Kidney tubule cell (primary cell): ENCODE measurements around the gene CAMK1D.
A peak's percentile ranks its signal among the peaks of the same experiment; 100 is the strongest.
"Not testable (repeated sequence)": the region's sequence is repeated elsewhere in the genome, so short reads cannot be mapped to it uniquely, and the experiment has no call there.

Experiments used
- DNase-seq: peaks from one replicate; pipeline ENCODE4 v3.0.0-alpha.2; 2018; ENCODE audit warnings: low spot score

The CAMK1D gene

DNA sequence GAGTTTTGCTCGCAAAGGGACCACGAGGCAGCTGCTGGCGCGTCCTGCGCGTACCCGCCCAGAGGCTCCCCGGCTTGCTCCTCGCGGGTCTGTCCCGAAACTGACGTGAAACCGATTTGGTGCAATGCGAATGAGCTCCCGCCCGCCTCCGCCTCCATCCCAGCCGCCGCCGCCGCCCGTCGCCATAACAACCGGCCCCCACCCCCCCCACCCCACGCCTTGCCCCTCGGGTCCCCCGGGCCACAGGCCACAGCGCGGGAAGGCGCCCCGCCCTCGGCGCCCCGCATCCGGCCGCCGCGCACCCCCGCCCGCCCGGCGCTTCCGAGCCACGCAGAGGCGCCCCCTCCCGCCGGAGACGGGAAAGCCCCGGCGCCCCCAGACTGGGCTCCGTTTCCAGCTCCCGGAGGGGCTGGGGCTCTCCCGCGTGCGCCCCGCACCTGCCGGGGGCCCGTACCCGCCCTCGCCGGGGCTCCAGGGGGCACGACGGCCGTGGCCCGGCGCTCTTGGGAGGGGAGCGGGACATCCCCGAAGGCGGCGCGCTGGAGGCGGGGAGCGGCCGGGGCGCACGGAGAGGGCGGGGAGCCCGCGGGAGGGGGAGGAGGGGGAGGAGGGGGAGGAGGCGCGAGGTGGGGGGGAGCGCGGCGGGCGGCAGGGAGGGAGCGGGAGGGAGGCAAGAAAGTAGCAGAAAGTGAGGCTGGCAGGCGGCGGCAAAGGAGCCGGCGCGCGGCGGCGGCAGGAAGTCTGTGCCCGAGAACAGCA is at the start of gene CAMK1D:
TSS of gene CAMK1D (plus strand) at position 678 of the 759 bp plus-strand sequence.
- peak; percentile 76 for DNase-seq

DNA sequence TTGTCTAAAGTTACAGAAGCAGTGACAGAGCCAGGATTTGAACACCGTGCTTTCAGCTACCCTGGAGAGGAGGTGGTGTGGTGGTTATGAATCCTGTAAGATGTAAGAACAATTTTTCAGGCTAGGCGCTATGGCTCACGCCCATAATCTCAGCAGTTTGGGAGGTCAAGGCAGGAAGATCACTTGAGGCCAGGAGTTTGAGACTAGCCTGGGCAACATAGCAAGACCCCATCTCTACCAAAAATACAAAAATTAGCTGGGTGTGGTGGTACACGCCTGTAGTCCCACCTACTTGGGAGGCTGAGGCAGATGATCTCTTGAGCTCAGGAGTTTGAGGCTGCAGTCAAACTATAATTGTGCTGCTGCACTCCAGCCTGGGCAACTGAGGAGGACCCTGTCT is 48.3 kb upstream of the CAMK1D start:
- not testable (repeated sequence) for DNase-seq

DNA sequence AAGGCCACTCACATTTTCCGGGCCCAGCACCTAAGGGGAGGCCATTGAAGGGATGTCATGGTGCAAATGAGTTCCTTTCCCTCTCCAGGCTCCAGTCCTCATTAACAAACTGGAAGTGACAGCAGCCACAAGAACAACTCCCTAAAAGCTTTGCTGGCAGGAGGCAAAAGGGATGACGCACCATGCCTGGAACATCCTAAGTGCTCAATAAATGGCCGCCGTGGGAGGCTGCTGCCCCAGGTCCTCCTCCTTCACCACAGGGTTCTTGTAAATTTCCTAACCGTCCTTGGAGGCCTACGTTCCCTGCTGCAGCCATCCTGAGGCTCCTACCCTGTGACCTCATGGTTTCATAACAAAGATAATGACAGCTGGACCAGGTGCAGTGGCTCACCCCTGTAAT is 41.3 kb upstream of the CAMK1D start:
- no peak for DNase-seq

DNA sequence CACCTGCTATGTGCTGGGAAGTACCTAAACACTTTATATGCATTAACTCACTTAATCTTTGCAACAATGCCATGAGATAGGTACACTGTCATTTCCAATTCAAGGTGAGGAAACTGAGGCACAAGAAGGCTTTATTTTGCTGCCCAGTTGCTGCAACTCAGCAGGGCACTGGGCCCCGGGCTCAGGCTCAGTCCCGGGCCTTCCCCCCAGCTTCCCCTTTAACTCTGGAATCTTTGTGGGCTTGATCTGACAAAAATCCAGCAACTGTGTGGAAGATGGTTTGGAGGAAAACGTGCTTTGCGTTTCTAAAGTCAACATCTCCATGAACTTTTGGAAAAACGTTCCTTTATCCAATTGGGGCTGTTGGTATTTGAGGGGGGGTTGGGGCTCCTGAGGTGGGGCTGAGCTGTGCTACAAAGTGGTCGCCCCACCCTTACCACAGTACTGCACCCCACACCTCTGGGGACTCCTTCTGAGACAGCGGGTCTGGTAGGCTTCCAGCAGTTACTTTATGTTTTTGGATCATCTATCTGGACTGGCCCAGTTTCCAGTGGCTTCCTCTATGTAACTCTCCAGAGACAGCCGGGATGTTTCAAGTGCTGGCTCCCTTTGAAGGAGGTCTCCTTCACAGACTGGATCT is 40.5 kb upstream of the CAMK1D start:
- DNase-seq: no peak

DNA sequence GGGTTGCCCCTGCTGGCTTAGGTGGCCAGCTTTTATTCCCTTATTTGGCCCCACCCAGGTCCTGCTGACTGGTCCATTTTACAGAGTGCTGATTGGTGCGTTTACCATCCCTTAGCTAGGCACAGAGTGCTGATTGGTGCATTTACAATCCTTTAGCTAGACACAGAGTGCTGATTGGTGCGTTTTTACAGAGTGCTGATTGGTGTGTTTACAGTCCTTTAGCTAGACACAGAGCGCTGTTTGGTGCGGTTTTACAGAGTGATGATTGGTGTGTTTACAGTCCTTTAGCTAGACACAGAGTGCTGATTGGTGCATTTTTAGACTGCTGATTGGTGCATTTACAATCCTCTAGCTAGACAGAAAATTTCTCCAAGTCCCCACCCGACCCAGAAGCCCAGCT is 39.6 kb upstream of the CAMK1D start:
- not testable (repeated sequence) for DNase-seq

DNA sequence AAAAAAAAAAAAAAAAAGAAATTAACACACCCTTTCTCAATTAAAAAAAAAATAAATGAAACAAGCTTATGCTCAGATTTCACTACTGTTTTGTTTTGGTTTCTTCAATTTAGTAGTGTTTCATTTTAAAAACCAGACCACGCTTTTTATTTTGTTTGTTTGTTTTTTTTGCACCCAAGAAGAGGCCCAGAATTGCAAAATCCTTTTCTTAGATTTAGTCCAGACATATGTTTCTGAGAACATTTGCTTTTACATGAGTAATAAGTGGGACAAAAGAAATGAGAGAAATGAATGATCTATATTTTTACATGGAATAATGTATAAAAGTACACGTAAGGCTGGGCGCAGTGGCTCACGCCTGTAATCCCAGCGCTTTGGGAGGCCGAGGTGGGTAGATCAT is 34.5 kb upstream of the CAMK1D start:
- DNase-seq: no peak

DNA sequence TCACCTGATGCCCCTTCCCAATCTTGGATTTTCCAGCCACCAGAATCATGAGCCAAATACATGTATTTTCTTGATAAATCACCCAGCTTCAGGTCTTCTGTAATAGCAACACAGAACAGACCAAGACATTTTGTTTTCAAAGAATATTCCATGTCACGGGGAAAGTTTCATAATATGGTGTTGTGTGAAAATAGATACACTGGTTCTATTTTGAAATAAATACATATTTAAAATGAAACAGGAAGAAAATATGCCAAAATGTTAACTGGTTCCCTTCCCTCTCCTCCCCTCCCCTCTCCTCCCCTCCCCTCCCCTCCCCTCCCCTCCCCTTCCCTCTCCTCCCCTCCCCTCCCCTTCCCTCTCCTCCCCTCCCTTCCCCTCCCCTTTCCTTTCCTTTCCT is 30.3 kb upstream of the CAMK1D start:
- DNase-seq: no peak

DNA sequence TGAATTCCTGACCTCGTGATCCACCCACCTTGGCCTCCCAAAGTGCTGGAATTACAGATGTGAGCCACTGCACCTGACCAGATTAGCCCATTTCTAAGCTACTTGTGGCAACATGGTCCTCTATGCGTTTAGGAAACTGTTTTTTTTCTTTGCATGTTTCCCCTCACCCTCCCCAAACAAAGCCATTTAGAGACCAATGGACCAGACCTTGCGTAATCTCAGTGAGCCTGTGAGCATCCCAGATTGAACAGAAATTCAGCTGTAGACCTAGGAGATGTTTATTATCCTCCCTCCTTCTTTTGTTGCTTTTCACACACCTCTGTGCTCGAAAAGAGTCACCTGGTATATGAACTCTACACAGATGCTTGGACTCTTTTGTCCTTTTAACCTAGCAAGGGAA is 28.5 kb upstream of the CAMK1D start:
- no peak for DNase-seq

DNA sequence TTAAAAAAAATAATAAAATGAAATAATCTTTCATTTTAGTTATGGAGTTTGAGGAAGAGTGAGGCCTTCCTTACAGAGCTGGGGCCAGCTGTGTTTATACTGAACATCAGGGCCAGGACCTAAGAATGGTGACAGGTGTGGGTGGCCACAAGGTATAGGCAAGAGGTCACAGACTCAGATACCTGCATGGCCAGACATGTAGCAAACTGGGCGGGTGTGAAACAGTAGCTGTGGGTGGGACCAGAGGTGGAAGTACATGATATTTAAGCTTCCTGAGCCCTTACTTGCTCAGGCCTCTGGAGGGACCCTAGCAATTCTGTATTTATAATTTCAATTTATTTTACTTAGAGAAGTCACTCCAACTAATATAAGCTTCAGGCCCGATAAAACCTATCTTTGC is 27.7 kb upstream of the CAMK1D start:
- DNase-seq: no peak

DNA sequence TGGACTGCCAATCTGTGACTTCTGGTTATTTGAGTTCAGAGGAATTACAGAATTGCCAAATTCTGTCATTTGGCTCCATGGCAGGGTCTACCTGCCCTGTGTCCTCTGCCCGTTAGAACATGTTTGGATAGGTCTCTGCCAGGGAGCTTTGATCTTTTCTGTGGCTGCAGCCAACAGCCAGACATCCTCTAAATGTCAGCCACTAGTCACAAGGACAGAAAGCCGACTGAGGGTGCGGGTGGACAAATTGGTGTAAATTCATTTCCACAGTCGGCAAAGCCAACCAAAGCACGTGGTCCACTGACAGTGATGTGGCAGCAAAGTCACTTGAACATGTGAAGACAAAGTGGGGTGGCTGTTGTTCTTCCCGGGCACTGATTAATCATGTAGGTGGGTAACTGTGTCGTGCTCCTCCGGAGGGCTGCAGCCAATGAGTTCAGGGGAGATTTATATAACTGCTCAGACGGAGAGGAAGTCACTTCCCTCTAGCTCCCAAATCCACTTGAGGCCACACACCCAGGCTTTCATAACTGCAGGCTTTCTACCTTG is 26.7 kb upstream of the CAMK1D start:
- DNase-seq: no peak

DNA sequence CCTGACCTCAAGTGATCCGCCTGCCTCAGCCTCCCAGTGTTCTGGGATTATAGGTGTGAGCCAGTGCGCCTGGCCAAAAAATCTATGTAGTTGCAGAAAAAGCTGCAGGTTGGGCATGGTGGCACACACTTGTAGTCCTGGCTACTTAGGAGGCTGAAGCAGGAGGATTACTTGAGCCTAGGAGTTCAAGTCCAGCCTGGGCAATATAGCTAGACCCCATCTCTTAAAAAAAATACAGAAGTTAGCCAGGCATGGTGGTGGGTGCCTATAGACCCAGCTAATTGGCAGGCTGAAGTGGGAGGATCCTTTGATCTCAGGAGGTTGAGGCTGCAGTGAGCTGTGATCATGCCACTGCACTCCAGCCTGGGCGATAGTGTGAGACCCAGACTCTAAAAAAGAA is 24.8 kb upstream of the CAMK1D start:
- no peak for DNase-seq

DNA sequence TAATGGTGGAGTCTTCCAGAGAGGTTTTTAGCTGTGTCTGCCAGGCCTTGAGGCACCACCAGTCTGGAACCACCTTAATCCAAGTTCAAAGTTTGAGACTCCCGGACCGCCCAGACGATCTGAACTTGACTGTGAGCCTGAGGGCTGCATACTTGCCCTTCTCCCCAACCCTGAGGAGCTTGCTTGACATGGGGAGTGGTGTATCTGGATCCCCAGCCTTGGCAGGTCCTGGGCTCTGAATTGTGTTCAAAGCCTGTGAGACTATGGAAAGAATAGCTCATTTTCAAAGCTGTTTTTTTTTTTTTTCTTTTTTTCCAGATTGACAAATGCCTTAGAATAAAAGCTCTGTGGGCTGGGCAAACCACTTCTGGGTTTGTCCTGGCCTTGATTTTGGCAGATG is 22.3 kb upstream of the CAMK1D start:
- DNase-seq: no peak

DNA sequence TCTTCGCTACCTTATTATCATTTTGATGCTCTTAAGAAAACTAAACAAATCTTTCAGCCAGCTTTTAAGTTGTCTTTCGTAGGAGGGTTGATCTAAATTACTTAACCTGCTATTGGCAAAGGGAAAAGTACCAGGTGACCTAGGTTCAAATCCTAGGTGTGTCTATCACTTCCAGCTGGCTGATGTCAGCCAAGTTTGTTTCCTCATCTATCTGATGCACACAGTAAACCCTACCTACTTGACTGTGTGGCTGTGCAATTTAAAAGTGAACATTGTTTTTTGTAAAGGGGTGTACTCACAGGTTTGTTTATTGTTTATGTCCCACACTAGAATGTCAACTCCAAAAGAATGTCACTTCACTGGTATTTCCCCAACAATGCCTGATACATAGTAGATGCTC is 21.9 kb upstream of the CAMK1D start:
- DNase-seq: no peak

DNA sequence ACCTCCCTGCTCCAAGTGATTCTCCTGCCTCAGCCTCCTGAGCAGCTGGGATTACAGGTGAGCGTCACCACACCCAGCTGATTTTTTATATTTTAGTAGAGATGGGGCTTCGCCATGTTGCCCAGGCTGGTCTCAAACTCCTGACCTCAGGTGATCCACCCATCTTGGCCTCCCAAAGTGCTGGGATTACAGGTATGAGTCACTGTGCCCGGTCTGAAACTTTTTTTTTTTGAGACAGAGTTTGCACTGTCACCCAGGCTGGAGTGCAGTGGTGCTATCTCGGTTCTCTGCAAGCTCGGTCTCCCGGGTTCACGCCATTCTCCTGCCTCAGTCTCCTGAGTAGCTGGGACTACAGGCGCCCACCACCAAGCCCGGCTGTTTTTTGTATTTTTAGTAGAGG is 21.0 kb upstream of the CAMK1D start:
- DNase-seq: not testable (repeated sequence)

DNA sequence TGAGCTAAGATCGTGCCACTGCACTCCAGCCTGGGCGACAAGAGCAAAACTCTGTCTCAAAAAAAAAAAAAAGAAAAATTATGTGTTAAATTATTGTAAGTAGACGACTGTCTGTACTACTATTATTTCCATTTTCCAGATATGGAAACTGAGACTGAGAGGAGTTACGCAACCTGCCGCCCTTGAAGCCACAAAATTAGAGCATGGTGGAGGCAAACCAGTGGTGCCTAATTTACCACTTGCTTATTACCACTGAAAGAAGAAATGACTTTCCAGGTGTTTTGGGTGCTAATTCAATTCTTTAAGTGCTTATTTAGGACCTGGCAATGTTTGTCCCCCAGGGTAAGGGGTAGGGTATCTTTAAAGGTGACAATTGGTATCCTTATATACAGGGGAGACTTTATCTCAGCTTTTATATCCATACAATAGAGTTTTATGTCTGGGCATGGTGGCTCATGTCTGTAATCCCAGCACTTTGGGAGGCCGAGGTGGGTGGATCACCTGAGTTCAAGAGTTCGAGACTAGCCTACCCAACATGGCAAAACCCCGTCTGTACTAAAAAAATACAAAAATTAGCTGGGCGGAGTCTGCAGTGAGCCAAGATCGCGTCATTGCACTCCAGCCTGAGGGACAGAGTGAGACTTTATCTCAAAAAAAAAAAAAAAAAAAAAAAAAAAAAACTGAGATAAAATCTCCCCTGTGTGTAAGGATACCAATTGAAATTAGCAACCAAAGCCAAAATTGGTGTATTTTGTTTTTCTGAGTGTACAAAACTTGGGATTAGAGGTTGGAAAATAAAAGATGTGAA is 16.6 kb upstream of the CAMK1D start:
- DNase-seq: no peak

DNA sequence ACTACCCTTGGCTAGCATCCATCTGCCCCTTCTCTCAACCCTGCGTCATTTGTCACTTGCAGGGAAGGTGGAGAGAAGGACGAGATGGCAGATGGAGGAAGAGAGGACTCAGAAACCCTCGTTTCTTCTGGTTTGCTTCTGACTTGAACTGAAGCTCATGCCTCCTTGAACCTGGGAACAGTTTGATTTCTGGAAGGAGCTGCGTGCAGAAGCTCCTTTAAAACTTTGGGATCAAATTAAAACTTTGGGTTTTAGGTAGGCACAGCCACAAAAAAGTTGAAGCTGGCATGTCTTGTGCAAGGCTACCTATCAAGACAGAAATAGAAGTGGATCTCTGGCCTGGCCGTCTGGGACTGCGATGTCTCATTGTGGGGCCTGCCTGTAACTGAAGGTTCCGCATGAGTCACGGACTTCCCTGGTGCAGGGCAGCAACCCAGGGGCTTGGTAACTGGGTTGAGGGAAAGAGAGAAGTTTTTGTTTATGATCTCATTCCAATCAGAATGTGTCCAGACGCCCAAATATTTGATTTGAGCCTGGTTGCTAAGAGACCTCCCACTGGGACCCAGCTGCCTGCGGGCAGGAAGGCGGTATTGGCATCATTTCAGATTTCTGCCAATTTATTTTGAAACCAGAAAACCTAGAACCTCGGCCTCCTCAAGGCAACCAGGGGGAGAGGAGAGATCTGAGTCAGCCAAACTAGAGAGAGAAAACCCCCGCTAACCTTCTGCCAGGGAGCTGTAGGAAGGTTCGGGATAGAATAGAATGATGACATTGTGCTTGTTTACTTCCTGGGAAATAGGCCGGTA is 15.8 kb upstream of the CAMK1D start:
- DNase-seq: peak; percentile 98

DNA sequence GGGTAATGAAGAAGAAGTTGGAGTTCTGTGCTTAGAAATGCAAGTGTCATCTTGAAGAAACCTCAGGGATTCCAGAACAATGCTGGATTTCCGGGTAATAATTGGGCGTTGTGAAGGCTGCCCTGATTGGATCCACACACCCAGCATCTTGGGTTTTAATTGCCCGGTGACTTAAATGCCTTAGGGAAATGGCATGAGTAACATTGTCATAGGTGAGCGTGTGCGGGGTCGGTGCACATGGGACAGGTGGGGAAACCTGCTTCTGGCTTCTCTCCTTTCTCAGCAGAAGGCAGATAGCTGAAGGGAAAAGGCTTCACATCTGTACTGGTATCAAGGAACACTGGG is 15.2 kb upstream of the CAMK1D start:
- DNase-seq: no peak

DNA sequence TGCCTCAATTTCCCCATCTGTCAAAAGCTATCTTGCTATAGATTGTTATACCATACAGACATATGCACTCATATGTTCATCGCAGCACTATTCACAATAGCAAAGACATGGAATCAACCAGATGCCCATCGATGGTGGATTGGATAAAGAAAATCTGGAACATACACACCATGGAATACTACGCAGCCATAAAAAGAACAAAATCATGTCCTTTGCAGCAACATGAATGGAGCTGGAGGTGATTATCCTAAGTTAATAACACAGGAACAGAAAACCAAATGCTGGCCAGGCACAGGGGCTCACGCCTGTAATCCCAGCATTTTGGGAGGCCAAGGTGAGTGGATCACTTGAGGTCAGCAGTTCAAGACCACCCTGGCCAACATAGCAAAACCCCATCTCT is 14.2 kb upstream of the CAMK1D start:
- DNase-seq: not testable (repeated sequence)

DNA sequence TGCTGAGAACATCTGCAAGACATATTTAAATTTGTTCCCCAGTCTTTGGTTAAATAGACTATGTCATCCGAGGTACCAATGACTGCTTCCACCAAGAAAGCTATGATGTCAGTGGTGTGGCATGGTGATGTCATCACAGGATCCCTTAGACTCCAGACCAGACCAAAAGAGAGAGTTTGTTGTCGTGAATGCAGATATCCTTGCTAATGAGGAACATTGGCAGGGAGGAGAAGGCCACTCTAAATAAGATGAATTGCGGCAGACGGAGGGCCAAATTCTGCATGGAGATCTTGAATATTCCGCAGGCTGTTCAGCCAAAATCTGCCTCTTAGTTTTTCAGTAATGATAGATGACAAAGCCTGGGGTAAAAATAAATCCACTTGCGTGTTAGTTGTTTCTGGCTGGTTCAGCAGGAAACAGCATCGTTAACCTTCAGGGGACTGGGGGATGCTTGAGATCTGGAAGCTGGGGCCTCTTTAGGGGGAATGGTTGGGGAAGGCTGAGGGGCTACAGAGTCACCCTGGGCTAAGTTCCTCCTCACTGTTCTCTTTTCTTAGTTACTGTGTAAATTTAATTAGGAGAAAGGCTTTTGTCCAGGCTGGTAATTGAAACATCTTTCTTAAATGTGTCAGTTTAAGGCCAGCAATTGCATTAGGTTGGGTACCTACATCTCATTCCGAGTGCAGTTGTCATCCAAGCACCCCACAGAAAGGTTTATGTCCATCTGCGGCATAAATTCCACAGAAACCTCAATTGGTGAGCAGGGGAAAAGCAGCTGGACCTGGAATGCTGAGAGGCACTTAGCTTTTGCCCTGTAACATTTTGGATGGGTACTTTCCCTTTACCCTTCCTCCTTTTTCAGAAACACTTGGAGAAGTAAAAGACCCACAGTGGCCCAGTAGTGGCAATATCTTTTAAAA is 11.6 kb upstream of the CAMK1D start:
- no peak for DNase-seq

DNA sequence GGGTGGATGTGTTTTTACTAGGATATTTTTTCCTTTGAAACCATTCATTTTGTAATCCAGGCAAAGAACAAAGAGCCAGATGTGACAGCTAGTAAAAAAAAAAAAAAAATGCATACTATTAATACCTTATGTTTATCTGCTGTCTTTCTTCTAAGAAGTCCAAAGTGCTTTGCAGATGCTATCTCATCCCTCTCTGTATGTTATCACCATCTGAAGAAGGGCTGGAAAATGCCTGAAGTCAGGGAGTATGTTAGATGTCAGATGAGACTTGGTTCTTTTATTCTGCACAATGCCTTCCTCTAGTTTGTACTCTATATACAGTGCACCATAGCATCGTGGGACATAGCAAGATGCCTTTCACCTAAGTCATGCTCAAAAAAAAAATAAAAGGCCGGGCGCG is 10.4 kb upstream of the CAMK1D start:
- DNase-seq: no peak

DNA sequence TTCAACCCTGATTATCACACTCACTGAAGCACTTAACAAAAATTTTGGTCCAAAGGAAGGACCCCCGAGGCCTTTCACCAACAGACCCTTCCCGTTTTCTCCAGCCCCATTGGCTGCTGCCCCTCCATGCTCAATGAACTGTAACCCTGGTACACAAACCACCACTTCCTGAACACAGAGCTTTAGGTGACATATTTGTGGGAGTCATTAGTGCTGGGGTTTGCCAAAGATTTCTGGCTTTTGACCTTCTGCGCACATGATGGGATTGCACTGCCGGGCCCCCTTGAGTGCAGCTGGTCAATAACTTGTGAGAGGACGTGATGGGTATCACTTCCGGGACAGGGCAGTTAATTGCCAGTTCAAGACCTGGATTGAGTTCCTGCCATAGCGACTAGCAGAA is 9.0 kb upstream of the CAMK1D start:
- no peak for DNase-seq
